ENCODE results near the gene HELZ2. TPM values are rescaled to one million over a fixed set of nuclear protein-coding genes. Genes with fewer than 3 reads are reported as not detected.

Gene HELZ2
- total RNA-seq, 1 experiment from 2014 or later, result 17.8 TPM

DNA sequence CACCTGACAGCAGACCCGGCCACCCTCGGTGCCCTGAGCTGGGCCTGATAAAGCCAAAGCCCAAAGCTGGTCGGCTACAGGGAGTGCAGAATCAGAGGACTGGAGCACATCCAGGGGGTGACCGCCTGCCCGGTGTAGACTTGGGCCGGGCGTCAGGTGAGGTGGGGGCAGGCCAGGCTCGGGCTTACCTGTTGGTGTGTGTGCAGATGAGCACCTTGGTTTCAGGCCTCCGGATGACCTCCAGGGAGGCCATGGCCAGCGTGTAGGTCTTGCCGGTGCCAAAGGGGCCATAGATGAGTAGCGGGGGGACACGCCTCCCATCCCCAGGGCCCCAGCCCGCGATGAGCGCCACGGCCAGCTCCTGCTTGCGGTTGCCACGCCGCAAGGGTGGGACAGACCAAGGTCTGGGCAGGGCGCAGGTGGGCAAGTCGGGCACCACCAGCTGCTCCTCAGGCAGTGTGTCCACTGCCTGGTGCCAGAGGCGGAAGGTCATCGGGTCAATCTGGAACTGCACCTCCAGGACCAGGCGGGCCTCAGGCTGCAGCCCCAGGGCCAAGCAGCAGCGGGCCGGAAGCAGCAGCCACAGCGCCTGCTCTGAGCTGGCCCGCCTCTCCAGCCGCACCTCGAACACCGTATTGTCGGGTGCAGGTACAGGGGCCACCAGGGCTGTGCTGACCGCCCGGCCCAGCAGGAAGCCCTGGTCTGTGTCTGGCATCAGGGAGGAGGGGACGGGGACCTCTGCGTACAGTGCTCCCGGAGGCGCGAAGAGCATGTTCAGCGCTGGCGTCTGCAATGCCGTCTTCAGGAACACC, 5.7 kb downstream of the HELZ2 start:
- H3K36me3 ChIP-seq, result peaks cover 46% of the 10 kb centered on the region
- no peak for DNase-seq (ENCODE audit: low read depth in 1 of 2, low spot score in 2 of 2)

DNA sequence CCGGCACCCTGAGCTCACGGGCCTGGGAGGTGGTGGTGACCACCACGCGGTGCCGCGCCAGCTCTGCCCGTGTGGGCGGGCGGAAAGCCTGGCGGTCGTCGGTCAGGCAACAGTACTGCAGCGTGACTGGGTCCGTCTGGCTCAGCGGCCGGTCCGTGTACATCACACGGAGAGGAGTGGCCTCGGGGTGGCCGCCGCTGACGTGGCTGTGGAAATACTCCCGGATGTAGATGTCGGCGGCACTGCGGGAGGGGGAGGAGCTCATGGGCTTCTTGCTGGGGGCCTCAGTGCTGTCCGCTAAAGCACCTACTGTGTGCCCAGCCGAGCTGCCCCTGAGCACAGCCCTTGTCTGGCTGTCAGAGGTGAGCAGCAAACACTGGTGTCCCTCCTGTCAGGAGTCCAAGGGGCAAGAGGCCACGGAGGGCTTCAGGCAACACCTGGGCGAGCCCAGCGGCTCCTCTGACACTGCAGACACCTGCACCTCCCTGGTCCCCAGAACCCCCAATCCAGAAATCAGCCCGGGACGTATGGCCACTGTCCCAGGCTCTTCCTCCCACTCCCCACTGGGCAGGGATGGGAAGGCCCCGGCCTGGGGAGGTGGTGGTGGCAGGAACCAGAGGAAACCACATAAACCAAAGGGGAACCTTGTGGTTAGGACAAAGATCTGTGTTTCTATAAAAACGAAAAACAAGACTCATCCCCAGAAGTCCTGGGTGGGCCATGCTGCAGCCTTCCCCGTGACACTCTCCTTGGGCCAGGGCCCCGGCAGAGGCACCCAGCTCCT, 6.5 kb downstream of the HELZ2 start:
- Histone ChIP-seq H3K4me1 (replicated peaks) (no peaks in the 10 kb centered on the region), H3K4me3 (no peak overlapping the region), H3K27ac (no peak overlapping the region), H3K27me3 (replicated peaks) (no peaks in the 10 kb centered on the region), H3K9me3 (replicated peaks) (no peaks in the 10 kb centered on the region), H3K36me3 (peaks cover 46% of the 10 kb centered on the region)
- no peak for DNase-seq (ENCODE audit: low read depth in 1 of 2, low spot score in 2 of 2)

More for the DNA sequence above, 5.7 kb downstream of the HELZ2 start:
- Histone ChIP-seq H3K27me3 (replicated peaks) (no peaks in the 10 kb centered on the region), H3K27ac (no peak overlapping the region), H3K9me3 (replicated peaks) (no peaks in the 10 kb centered on the region), H3K4me1 (replicated peaks) (peaks cover 6% of the 10 kb centered on the region), H3K4me3 (no peak overlapping the region)

DNA sequence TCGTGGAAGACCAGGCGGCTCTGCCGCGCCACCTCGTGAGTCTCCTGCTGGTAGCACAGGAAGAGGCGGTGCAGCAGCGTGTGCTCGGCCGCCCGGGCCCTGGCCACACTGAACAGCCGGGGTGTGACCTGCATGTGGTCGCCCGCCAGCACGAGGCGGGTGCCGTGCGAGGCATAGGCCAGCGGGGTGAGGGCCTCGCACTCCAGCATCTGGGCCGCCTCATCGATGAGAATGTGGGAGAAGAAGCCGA, 7.0 kb downstream of the HELZ2 start:
- Histone ChIP-seq H3K27me3 (replicated peaks) (no peaks in the 10 kb centered on the region), H3K4me1 (replicated peaks) (no peaks in the 10 kb centered on the region), H3K4me3 (no peak overlapping the region), H3K27ac (no peak overlapping the region), H3K9me3 (replicated peaks) (no peaks in the 10 kb centered on the region), H3K36me3 (peaks cover 44% of the 10 kb centered on the region)
- DNase-seq (ENCODE audit: low read depth in 1 of 2, low spot score in 2 of 2), result no peak

DNA sequence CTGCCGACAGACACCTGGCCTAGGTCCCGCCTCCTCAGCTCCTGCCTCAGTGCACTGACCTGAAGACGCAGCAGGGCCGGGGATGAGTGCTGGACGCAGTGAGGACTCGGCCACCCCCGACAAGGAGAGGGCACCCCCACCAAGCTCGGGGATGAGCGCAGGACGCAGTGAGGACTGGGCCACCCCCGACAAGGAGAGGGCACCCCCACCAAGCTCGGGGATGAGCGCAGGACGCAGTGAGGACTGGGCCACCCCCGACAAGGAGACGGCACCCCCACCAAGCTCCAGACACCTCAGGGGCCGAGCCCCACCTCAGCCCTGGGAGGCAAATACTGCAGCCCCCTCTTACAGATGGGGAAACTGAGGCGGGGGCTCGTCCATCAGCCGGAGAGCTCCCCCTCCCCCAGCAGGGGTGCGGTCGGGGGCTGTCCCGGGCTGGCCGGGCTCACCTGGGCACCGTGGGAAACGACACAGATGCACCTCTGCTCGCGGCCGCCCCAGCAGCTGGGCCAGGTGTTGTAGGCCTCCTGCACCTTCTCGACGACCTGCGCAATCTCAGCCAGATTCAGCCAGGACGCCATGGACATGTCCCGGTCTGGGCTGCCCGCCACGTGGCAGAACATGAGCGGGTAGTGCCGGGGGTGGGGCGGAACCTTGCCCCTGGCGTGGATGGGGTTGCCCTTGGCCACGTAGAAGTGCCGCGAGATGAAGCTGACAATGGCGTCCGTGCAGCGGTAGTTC, 7.5 kb downstream of the HELZ2 start:
- Histone ChIP-seq H3K4me1 (replicated peaks) (no peaks in the 10 kb centered on the region), H3K36me3 (peaks cover 44% of the 10 kb centered on the region), H3K4me3 (no peak overlapping the region), H3K27ac (no peak overlapping the region), H3K9me3 (replicated peaks) (no peaks in the 10 kb centered on the region), H3K27me3 (replicated peaks) (no peaks in the 10 kb centered on the region)
- DNase-seq (ENCODE audit: low read depth in 1 of 2, low spot score in 2 of 2), result no peak

DNA sequence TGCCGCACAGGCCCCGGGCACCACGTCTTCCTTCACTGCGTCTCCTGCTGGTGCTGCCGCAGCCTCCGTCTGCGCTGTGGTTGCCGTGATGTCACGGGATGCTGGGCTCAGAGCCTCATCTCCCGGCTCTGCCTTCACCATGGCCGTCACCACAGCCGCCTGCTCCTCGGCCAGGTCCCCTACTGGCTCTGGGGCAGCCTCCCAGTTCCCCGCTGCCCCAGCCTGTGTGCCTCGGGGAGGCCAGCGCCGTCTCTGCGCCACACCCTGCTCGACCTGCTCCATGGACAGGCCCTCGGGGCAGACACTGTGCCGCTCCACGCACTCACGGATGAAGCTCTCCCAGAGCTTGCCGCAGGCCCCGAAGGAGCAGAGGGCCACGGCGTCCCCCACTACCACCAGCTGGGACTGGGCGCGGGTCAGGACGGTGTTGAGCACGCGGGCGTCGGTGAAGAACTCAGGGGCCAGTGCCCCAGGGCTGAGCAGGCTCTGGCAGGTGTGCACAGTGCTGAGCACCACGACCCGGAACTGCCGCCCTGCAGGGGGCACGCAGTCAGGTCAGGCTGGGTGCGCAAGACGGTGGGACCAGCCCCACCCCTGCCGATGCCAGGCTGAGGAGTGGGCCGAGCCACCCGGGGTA, 8.2 kb downstream of the HELZ2 start:
- peaks cover 50% of the 10 kb centered on the region for H3K36me3 ChIP-seq
- no peak overlapping the region for H3K4me3 ChIP-seq
- no peak overlapping the region for H3K27ac ChIP-seq
- no peak for DNase-seq (ENCODE audit: low read depth in 1 of 2, low spot score in 2 of 2)
- no peaks in the 10 kb centered on the region for H3K27me3 ChIP-seq (replicated peaks)
- no peaks in the 10 kb centered on the region for H3K9me3 ChIP-seq (replicated peaks)
- no peaks in the 10 kb centered on the region for H3K4me1 ChIP-seq (replicated peaks)

DNA sequence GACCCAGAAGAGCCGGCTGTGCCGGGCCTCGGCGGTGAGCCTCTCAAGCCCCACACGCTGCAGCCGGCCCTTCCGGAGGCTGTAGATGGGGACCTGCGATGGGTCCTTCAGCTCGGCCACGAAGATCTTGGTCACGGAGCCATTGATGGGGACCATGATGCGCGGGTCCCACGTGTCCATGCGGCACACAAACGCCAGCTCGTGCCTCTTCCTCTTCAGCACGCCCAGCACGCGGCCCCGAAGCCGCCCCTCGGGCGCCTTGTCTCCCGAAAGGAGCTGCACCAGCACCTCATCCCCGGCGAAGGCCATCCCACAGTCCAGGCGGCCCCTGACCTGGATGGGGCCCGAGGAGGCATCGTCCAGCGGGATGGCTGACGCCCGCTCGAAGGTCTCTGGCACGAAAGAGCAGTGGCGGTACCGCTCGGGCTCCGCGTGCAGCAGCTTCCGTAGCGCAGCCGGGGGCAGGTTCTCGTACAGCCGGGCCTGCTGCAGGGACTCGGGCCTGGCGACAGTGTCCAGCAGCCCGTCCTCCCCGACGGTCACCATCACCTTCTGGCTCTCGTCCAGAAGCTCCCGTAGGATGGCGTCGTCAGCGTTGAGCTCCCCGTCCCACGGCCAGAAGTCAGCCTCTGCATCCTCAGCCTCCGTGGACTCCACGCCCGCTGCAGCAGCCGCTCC, 8.9 kb downstream of the HELZ2 start:
- Histone ChIP-seq H3K36me3 (peaks cover 53% of the 10 kb centered on the region), H3K4me1 (replicated peaks) (no peaks in the 10 kb centered on the region), H3K27ac (no peak overlapping the region), H3K4me3 (no peak overlapping the region), H3K27me3 (replicated peaks) (no peaks in the 10 kb centered on the region), H3K9me3 (replicated peaks) (no peaks in the 10 kb centered on the region)
- no peak for DNase-seq (ENCODE audit: low read depth in 1 of 2, low spot score in 2 of 2)

DNA sequence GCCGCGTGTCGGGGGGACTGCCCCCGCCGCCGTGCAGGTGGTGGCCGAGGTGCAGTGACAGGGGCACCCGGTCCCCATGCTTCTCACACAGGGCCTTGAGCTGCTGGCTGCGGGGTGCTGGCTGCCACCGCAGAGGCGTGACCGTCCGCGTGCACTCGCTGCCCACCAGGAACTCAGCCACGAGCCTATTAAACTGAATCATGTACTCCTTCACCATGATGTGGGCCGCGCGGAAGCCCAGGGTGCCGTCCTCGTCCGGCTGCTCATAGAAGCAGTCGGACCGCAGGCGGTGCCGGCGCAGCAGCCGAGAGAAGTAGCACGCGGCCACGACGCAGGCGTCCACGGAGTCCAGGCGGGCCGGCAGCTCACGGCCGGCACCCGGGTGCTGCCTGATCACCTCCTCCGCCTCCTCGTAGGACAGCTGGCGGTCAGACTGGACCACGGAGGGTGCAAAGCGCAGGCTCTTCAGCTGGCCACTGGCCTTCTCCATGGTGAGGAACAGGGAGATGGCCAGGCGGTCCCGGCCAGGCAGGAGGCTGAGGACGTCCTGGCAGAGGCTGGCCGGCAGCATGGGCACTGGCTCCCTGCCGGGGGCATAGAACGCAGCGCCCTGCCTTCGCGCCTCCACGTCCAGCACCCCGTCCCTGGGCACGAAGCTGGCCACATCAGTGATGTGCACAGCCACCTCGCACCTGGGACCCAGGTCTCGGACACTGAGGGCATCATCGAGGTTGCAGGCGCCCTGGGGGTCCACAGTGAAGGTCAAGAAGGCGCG, 9.8 kb downstream of the HELZ2 start:
- Histone ChIP-seq H3K27me3 (replicated peaks) (no peaks in the 10 kb centered on the region), H3K4me3 (no peak overlapping the region), H3K4me1 (replicated peaks) (no peaks in the 10 kb centered on the region), H3K9me3 (replicated peaks) (no peaks in the 10 kb centered on the region), H3K36me3 (peaks cover 57% of the 10 kb centered on the region), H3K27ac (no peak overlapping the region)
- no peak for DNase-seq (ENCODE audit: low read depth in 1 of 2, low spot score in 2 of 2)

DNA sequence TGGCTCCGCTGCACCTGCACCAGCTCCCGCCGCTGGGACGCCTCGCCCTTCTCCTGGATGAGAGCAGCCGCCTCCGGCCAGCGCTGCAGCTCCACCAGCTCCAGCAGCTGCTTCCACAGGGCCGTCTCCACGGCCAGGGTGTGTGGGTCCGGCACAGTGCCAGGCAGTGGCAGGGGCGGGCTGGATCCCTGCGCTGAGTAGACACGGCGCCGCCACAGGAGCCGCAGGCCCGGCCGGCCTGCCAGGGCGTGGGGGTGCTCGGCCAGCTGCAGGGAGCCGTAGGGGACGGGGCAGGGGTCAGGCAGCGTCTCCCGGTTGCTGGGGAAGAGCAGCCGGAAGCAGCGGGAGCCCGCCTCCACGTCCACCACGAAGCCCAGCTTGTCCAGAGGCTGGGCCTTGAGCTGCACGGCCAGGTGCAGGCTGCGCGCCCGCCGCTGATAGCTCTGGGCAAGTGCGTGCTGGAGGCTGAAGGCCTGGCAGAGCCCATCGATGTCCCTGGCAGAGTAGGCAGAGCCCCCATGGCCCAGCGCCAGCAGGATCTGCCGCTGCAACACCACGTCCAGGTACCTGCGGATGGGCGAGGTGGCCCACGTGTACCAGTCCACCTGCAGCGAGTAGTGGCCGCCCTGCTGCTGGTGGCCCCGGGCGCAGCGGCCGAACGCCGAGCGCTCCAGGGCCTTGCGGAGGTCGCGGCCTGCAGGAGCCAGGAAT, 10.7 kb downstream of the HELZ2 start:
- no peaks in the 10 kb centered on the region for H3K9me3 ChIP-seq (replicated peaks)
- DNase-seq (ENCODE audit: low read depth in 1 of 2, low spot score in 2 of 2), result no peak
- no peaks in the 10 kb centered on the region for H3K4me1 ChIP-seq (replicated peaks)
- no peak overlapping the region for H3K4me3 ChIP-seq
- H3K27ac ChIP-seq, result no peak overlapping the region
- no peaks in the 10 kb centered on the region for H3K27me3 ChIP-seq (replicated peaks)
- peaks cover 54% of the 10 kb centered on the region for H3K36me3 ChIP-seq

DNA sequence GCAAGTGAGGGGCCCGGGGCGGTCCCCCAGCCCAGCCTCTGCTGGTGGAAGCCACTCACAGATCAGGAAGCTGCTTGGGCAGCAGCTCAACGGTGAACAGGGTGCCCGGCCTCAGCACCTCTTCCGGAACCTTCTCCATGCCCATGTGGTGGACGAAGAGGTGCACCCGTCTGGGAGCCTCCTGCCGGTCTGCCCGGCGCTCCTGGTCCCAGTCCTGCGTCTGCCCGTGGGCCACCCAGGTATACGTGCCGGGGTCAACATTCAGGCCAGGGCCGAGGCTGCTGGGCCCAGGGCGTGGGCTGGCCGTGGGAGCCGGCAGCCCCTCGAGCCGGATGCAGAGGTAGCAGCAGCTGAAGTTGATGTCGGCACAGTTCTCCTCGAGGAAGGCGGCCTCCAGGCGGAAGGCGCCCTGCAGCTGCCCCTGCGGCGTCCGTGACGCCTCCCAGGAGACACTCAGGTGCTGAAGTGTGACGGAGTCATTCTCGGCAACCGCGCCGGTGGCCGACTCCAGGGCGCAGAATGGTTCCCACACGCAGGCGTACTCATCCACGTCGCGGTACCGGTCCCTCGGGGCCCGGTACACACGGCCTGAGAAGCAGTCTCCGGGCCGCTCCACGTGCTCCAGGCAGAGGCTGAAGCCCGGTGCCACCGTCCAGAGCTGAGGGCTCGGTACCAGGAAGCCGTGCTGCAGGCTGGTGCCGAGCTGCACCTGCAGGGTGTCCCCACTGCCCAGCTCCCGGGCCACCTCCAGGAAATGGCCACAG, 11.4 kb downstream of the HELZ2 start:
- Histone ChIP-seq H3K36me3 (peaks cover 53% of the 10 kb centered on the region), H3K27ac (no peak overlapping the region), H3K4me1 (replicated peaks) (no peaks in the 10 kb centered on the region), H3K9me3 (replicated peaks) (no peaks in the 10 kb centered on the region), H3K27me3 (replicated peaks) (no peaks in the 10 kb centered on the region), H3K4me3 (no peak overlapping the region)
- no peak for DNase-seq (ENCODE audit: low read depth in 1 of 2, low spot score in 2 of 2)

DNA sequence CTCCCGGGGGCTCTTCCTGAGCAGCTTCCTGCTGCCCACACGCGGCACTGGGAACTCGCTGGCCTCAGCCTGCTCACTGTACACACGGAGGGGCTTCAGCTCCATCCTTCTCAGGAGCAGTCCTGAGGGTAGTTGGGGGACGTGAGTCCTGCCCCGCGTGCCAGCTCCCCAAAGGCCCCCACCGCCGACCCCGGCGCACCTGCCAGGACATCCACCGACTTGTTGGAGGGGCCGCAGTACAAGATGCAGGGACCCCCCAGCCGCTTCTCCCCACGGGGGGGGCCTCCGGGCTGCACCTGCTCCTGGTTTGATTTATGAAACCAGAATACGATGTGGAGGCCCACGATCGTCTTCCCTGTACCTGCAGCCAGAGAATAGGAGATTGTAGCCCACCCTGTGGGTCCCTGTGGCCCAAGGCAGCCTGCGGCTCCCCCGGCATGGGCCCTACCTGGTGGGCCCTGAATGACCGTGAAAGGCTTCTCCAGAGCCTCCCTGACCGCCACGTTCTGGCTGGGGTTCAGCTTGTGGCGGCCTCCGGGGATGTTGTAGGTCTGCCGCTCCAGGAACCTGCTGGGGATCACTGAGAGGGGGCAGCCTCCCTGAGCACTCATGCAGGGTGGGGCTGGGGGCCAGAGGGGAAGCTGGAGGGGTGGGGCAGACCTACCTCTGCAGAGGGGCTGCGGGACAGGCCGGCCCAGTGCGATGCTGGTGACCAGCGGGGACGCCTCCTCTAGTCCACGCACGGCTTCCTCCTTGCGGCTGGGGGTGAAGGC, 12.2 kb downstream of the HELZ2 start:
- H3K36me3 ChIP-seq, result peaks cover 45% of the 10 kb centered on the region
- H3K27me3 ChIP-seq (replicated peaks), result no peaks in the 10 kb centered on the region
- H3K27ac ChIP-seq, result no peak overlapping the region
- DNase-seq (ENCODE audit: low read depth in 1 of 2, low spot score in 2 of 2), result no peak
- H3K4me1 ChIP-seq (replicated peaks), result no peaks in the 10 kb centered on the region
- H3K9me3 ChIP-seq (replicated peaks), result no peaks in the 10 kb centered on the region
- no peak overlapping the region for H3K4me3 ChIP-seq

DNA sequence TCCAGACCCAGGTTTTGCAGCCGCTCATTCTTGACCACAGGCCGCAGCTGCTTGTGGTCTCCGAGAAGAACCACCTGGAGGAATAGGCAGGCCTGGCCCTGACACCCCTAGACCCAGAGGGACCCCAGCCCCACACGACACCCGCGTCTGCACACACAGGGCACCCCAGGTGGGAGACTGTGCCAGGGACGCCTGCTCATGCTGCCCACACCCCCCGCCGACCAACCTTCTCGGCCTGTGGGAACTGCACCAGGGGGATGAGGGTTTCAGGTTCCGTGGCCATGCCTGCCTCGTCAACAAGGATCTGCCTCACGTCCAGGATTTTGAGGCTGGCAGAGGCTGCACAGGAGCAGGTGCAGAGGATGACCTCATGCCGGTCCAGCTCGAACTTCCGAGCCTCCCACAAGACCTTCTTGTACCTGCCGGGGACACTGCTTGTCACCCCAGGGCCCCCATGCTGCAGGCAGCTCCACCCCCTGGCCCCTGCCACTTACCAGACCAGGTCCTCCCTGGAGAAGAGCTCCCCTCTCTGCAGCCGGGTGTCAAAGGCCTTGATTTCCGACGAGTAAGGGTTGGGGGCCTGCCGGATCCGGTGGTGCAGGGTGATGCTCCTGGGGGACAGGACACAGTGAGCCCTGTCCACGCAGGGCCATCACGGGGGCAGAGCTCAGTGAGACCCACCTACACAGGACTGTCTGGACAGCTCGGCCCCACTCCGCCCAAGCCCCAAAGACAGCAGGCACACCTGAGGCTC, 13.0 kb downstream of the HELZ2 start:
- Histone ChIP-seq H3K27ac (no peak overlapping the region), H3K27me3 (replicated peaks) (no peaks in the 10 kb centered on the region), H3K4me1 (replicated peaks) (no peaks in the 10 kb centered on the region), H3K36me3 (peaks cover 43% of the 10 kb centered on the region), H3K9me3 (replicated peaks) (no peaks in the 10 kb centered on the region), H3K4me3 (no peak overlapping the region)
- DNase-seq (ENCODE audit: low read depth in 1 of 2, low spot score in 2 of 2), result no peak

Data from SJSA1 (cell line).